Activated naive CD8-positive, alpha-beta T cell treated with anti-CD3 and anti-CD28 coated beads, Interleukin-2, amount 10 ng/mL, durations not matched to agents 7 days and 5 days (primary cell): ENCODE measurements around the gene ZNF205. TPM values are rescaled to one million over a fixed set of nuclear protein-coding genes. Genes with fewer than 3 reads are reported as not detected.
"Not testable (repeated sequence)": the region's sequence is repeated elsewhere in the genome, so short reads cannot be mapped to it uniquely, and the experiment has no call there.

Experiments used
- ATAC-seq: fragments of 150-1000 bp; cut with Tn5 transposase; one replicate; pipeline ENCODE4 v1.10.0; 2021; ENCODE audit warnings: low read depth, moderate library complexity
- POLR2A ChIA-PET: fragments of 350-600 bp; sonication (Branson Sonifier 250); formaldehyde crosslinking; loops from one replicate; lab custom pipeline; 2021; ENCODE audit warnings: antibody characterized with exemption; lab: Charles Lee
- DNase-seq: peaks from one replicate; pipeline ENCODE4 v3.0.0; 2021
- H3K27ac Mint-ChIP-seq: one replicate; pipeline ENCODE4 v1.8.0; 2022; ENCODE audit warnings: mild to moderate bottlenecking, mixed read lengths
- H3K27me3 Mint-ChIP-seq: one replicate; pipeline ENCODE4 v1.8.0; 2022; ENCODE audit warnings: mild to moderate bottlenecking, moderate library complexity, mixed read lengths
- H3K36me3 Mint-ChIP-seq: one replicate; pipeline ENCODE4 v1.8.0; 2021; ENCODE audit warnings: mild to moderate bottlenecking, mixed read lengths
- H3K4me1 Mint-ChIP-seq: one replicate; pipeline ENCODE4 v1.8.0; 2021; ENCODE audit warnings: mixed read lengths
- H3K4me3 Mint-ChIP-seq: one replicate; pipeline ENCODE4 v1.8.0; 2022; ENCODE audit warnings: mild to moderate bottlenecking, moderate library complexity, mixed read lengths
- H3K9me3 Mint-ChIP-seq: one replicate; pipeline ENCODE4 v1.8.0; 2021; ENCODE audit warnings: mixed read lengths
- total RNA-seq, 2 experiments: library from RNA; stranded (reverse); gene quantifications; one replicate each; pipeline ENCODE4 v1.2.3, GENCODE V29; 2021

The ZNF205 gene
- total RNA-seq, 2 experiments from 2014 or later, result not detected

GRCh38 chr16:3166505-3166886 lies 54.1 kb downstream of the ZNF205 start:
- no peak overlapping the region for H3K27ac Mint-ChIP-seq
- peaks cover 40% of the 10 kb centered on the region for H3K27me3 Mint-ChIP-seq
- H3K4me3 Mint-ChIP-seq, result no peak overlapping the region
- no peaks in the 10 kb centered on the region for H3K36me3 Mint-ChIP-seq
- H3K9me3 Mint-ChIP-seq, result no peaks in the 10 kb centered on the region
- ATAC-seq (no peak), DNase-seq (no peak)
- POLR2A ChIA-PET, result interaction anchor here (1.0 kb wide), 2 partner anchors 16 to 35 kb away, joined by 5 read pairs; no protein-coding TSS in a partner anchor
- peaks cover 29% of the 10 kb centered on the region for H3K4me1 Mint-ChIP-seq

GRCh38 chr16:3168729-3169128 lies 56.3 kb downstream of the ZNF205 start:
- peaks cover 56% of the 10 kb centered on the region for H3K27me3 Mint-ChIP-seq
- peaks cover 32% of the 10 kb centered on the region for H3K4me1 Mint-ChIP-seq
- not testable (repeated sequence) for H3K36me3 Mint-ChIP-seq, H3K27ac Mint-ChIP-seq, ATAC-seq, H3K4me3 Mint-ChIP-seq, H3K9me3 Mint-ChIP-seq, DNase-seq
- POLR2A ChIA-PET, result interaction anchor here (0.6 to 1.4 kb wide), 3 partner anchors 22 to 458 kb away, joined by 3 to 4 read pairs (median 4); partner anchors contain the start of gene ZNF213

Other genes starting within 250 kb of the ZNF205 start
- 10 to 100 TPM; 21.0 to 21.2 TPM for gene FLYWCH2, start 229.4 kb upstream of the ZNF205 start, total RNA-seq
- 10 to 100 TPM; 65.5 to 69.7 TPM for gene FLYWCH1, start 200.7 kb upstream of the ZNF205 start, total RNA-seq
- gene KREMEN2, start 148.3 kb upstream of the ZNF205 start, total RNA-seq, result under 1 TPM in 1 of 2 experiments, not detected in 1; 0.36 TPM
- gene PAQR4, start 143.2 kb upstream of the ZNF205 start, total RNA-seq, result 10 to 100 TPM; 40.7 to 42.4 TPM
- gene PKMYT1, start 132.1 kb upstream of the ZNF205 start, total RNA-seq, result 100 to 1,000 TPM; 106 to 116 TPM
- gene CLDN9, start 99.7 kb upstream of the ZNF205 start, total RNA-seq, result not detected
- gene CLDN6, start 94.4 kb upstream of the ZNF205 start, total RNA-seq, result not detected
- gene TNFRSF12A, start 92.2 kb upstream of the ZNF205 start, total RNA-seq, result 1 to 10 TPM; 2.9 TPM
- gene HCFC1R1, start 88.6 kb upstream of the ZNF205 start, total RNA-seq, result 10 to 100 TPM; 38.1 to 42.6 TPM
- gene THOC6, start 88.6 kb upstream of the ZNF205 start, total RNA-seq, result 10 to 100 TPM; 36.3 to 36.9 TPM
- 1 to 10 TPM; 1.6 TPM for gene BICDL2, start 75.6 kb upstream of the ZNF205 start, total RNA-seq
- 10 to 100 TPM; 49.3 to 60.4 TPM for gene MMP25, start 66.0 kb upstream of the ZNF205 start, total RNA-seq
- gene IL32, start 46.9 kb upstream of the ZNF205 start, total RNA-seq, result 1,000 to 10,000 TPM; 2,319 to 2,425 TPM
- under 1 TPM; 0.37 to 0.39 TPM for gene ZSCAN10, start 13.3 kb upstream of the ZNF205 start, total RNA-seq
- gene ZNF213, start 22.4 kb downstream of the ZNF205 start, total RNA-seq, result 10 to 100 TPM; 12.9 to 13.3 TPM
- gene OR1F1, start 75.6 kb downstream of the ZNF205 start, total RNA-seq, result not detected
- gene ZNF200, start 122.6 kb downstream of the ZNF205 start, total RNA-seq, result 10 to 100 TPM; 16.5 to 19.5 TPM
- gene MEFV, start 144.0 kb downstream of the ZNF205 start, total RNA-seq, result under 1 TPM; 0.23 to 0.39 TPM
- 10 to 100 TPM; 34.7 to 36.7 TPM for gene ZNF263, start 170.9 kb downstream of the ZNF205 start, total RNA-seq
- 10 to 100 TPM; 10.3 to 12.1 TPM for gene TIGD7, start 192.8 kb downstream of the ZNF205 start, total RNA-seq
- 10 to 100 TPM; 63.6 to 63.8 TPM for gene ZNF75A, start 192.9 kb downstream of the ZNF205 start, total RNA-seq
- not detected for gene OR2C1, start 243.3 kb downstream of the ZNF205 start, total RNA-seq